HCT116 (cell line): ENCODE data around the gene CCDC148.

Source experiments
- CTCF ChIP-seq, 3 experiments: fragments of 200-600 bp in 1 of 3; sonication (generic) in 1 of 3; IDR thresholded peaks in 2 of 3; conservative IDR thresholded peaks in 1 of 3; 2 replicates each; pipeline ENCODE4 v1.5.1; 2012 to 2017; ENCODE audit warnings: low read depth in 2 of 3, low read length in 2 of 3, antibody characterized with exemption in 1 of 3, borderline replicate concordance in 1 of 3, control low read depth in 1 of 3, mild to moderate bottlenecking in 1 of 3, mixed read lengths in 1 of 3, mixed run types in 1 of 3, moderate library complexity in 1 of 3; ENCODE audit not compliant: insufficient read depth in 1 of 3
- EZH2 ChIP-seq: fragments of 200-600 bp; sonication (generic); IDR thresholded peaks from 2 replicates; pipeline ENCODE4 v1.6.1; 2017; ENCODE audit warnings: antibody characterized with exemption, mixed run types
- FOSL1 ChIP-seq: IDR thresholded peaks from 2 replicates; pipeline ENCODE4 v1.6.1; 2012; ENCODE audit warnings: low read depth
- POLR2A ChIP-seq: IDR thresholded peaks from 2 replicates; pipeline ENCODE4 v1.7.0; 2011; ENCODE audit warnings: borderline replicate concordance; ENCODE audit not compliant: insufficient read depth, insufficient read length; ENCODE audit errors: extremely low read depth
- POLR2AphosphoS5 ChIP-seq: IDR thresholded peaks from 2 replicates; pipeline ENCODE4 v1.6.1; 2011; ENCODE audit warnings: mild to moderate bottlenecking, low read depth, low read length, moderate library complexity
- RAD21 ChIP-seq: IDR thresholded peaks from 2 replicates; pipeline ENCODE4 v1.6.1; 2012; ENCODE audit warnings: low read depth, mild to moderate bottlenecking
- SP1 ChIP-seq: IDR thresholded peaks from 2 replicates; pipeline ENCODE4 v1.6.1; 2012; ENCODE audit warnings: low read depth
- TCF7L2 ChIP-seq: IDR thresholded peaks from 2 replicates; pipeline ENCODE4 v1.7.0; 2011; ENCODE audit warnings: borderline replicate concordance, inconsistent platforms; ENCODE audit not compliant: insufficient read depth, insufficient read length; ENCODE audit errors: extremely low read depth
- YY1 ChIP-seq: IDR thresholded peaks from 2 replicates; pipeline ENCODE4 v1.6.1; 2011; ENCODE audit warnings: low read length, low read depth, moderate library complexity, mild to moderate bottlenecking; ENCODE audit not compliant: insufficient replicate concordance; ENCODE audit errors: extremely low read depth
- TF ChIP-seq, protein P1 (sequence below): IDR thresholded peaks from 2 replicates; pipeline ENCODE4 v1.6.1; 2012
- TF ChIP-seq, protein P2 (sequence below): IDR thresholded peaks from 2 replicates; pipeline ENCODE4 v1.6.1; 2012
- TF ChIP-seq, protein P3 (sequence below): IDR thresholded peaks from 2 replicates; pipeline ENCODE4 v1.6.1; 2011; ENCODE audit warnings: mild to moderate bottlenecking, low read length, moderate library complexity; ENCODE audit not compliant: insufficient replicate concordance; ENCODE audit errors: extremely low read depth
- TF ChIP-seq, protein P4 (sequence below): IDR thresholded peaks from 2 replicates; pipeline ENCODE4 v1.6.1; 2012; ENCODE audit warnings: low read depth

- TF ChIP-seq RAD21 (no peak), TCF7L2 (no peak), POLR2A (no peak), CTCF (IDR thresholded peaks at IDR 0.05 in 2 of 3, conservative IDR thresholded peaks at IDR 0.05 in 1 of 3; ENCODE audit: borderline replicate concordance in 1 of 3, insufficient read depth in 1 of 3, low read depth in 2 of 3, low read length in 2 of 3) (no peak), EZH2 (no peak), FOSL1 (no peak), YY1 (no peak), POLR2AphosphoS5 (no peak), SP1 (no peak)
- TF ChIP-seq, protein P1, sequence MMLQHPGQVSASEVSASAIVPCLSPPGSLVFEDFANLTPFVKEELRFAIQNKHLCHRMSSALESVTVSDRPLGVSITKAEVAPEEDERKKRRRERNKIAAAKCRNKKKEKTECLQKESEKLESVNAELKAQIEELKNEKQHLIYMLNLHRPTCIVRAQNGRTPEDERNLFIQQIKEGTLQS: no peak
- TF ChIP-seq, protein P2, sequence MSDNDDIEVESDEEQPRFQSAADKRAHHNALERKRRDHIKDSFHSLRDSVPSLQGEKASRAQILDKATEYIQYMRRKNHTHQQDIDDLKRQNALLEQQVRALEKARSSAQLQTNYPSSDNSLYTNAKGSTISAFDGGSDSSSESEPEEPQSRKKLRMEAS: no peak
- TF ChIP-seq, protein P3, sequence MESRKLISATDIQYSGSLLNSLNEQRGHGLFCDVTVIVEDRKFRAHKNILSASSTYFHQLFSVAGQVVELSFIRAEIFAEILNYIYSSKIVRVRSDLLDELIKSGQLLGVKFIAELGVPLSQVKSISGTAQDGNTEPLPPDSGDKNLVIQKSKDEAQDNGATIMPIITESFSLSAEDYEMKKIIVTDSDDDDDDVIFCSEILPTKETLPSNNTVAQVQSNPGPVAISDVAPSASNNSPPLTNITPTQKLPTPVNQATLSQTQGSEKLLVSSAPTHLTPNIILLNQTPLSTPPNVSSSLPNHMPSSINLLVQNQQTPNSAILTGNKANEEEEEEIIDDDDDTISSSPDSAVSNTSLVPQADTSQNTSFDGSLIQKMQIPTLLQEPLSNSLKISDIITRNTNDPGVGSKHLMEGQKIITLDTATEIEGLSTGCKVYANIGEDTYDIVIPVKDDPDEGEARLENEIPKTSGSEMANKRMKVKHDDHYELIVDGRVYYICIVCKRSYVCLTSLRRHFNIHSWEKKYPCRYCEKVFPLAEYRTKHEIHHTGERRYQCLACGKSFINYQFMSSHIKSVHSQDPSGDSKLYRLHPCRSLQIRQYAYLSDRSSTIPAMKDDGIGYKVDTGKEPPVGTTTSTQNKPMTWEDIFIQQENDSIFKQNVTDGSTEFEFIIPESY: no peak
- TF ChIP-seq, protein P4, sequence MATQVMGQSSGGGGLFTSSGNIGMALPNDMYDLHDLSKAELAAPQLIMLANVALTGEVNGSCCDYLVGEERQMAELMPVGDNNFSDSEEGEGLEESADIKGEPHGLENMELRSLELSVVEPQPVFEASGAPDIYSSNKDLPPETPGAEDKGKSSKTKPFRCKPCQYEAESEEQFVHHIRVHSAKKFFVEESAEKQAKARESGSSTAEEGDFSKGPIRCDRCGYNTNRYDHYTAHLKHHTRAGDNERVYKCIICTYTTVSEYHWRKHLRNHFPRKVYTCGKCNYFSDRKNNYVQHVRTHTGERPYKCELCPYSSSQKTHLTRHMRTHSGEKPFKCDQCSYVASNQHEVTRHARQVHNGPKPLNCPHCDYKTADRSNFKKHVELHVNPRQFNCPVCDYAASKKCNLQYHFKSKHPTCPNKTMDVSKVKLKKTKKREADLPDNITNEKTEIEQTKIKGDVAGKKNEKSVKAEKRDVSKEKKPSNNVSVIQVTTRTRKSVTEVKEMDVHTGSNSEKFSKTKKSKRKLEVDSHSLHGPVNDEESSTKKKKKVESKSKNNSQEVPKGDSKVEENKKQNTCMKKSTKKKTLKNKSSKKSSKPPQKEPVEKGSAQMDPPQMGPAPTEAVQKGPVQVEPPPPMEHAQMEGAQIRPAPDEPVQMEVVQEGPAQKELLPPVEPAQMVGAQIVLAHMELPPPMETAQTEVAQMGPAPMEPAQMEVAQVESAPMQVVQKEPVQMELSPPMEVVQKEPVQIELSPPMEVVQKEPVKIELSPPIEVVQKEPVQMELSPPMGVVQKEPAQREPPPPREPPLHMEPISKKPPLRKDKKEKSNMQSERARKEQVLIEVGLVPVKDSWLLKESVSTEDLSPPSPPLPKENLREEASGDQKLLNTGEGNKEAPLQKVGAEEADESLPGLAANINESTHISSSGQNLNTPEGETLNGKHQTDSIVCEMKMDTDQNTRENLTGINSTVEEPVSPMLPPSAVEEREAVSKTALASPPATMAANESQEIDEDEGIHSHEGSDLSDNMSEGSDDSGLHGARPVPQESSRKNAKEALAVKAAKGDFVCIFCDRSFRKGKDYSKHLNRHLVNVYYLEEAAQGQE: no peak
Observed at GRCh38 chr2:158391361-158391760, 65.2 kb downstream of the CCDC148 start.
